ENCODE measurements around the gene TRMT11.

DNA sequence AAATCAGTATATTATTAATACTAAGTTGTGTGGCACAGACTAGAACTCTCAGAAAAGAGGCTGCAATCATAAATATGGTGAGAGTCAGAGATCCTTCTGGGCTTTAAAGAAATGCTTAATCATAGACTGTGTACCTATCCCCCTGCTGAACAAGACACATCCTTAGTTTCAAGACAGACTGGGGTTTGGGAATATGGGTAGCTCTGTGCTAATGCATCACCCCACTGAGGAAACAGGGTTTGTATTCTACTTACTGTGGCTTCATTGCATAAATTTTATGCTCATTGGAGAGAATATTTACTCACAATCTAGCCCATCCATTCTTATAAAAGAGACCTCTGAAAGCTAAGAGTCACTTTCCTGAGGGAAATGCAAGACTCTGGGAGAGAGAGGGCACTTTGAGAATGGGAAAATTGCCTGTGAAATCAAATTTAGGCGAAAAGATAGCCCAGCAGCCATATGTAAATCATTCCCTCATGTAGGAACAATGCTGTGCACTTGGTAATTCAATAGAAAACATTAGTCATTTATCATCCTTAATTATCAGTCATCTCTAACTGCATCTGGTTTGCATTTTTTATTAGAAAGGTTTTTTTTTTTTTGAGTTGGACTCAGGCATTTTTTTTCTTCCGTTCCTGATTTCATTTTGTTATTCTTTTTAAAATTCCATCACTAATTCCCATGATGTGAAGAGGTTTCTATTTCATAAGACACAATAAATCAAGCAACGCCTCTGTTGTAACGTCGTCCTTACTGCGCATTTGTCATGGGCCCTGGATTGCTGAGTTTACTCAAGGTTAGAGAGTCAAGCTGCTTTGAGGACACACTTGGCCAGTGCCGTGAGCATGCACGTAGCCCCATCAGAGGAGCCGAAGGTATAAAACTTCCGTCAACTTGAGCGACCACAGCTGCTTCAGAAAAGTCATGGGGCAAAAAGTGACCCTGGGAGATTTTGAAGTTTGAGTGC is 91.8 kb downstream of the TRMT11 start:
- TF ChIP-seq CTCF (IDR thresholded peaks at IDR 0.05 in 8 of 11, conservative IDR thresholded peaks at IDR 0.05 in 3 of 11), result no peak
- TF ChIP-seq POLR2A (IDR thresholded peaks at IDR 0.05), result no peak

All from spleen (tissue), 7 donors.